NCI-H69 (cell line): ENCODE measurements around the gene MTHFD1.

Source experiments
- DNase-seq: peaks from one replicate; lab custom pipeline; 2025; lab: John Stamatoyannopoulos, UW

MTHFD1 gene

DNA sequence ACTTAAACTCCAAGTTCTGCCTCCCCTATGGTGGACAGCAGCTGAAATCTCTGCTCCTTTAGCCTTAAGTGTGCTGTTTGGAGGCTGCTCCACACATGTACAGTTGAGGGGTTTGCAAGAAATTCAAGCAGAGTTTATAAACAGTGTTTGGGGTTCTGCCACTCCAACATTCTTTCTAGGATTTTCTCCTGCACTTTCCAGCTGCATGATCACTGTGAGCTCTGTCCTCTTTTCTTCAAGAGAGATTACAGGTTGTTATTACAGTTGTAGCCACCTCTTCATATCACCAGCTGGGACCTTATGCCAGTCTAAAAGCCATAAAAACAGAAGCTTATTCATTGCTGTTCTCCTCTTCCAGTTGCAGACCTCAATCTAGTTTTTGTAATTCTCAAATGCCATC lies 107.1 kb downstream of the MTHFD1 start:
- no peak for DNase-seq

DNA sequence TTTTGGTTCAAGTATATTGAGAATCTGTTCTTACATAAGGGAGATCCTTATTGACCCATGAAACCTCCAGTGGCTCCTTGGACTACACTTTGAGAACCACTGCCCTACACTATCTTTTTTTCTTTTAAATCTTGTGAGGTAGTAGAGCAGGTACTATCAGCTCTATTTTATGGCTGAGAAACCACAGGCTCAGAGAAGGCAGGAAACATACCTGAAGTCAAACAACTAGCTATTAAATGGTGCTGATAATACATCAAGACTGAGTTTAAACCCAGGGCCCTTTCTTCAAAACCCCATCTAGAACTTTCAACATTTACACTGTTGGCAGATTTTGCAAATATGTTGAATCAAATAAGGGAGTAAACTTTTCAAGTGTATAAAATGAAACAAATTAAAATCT lies 108.6 kb downstream of the MTHFD1 start:
- DNase-seq = no peak

DNA sequence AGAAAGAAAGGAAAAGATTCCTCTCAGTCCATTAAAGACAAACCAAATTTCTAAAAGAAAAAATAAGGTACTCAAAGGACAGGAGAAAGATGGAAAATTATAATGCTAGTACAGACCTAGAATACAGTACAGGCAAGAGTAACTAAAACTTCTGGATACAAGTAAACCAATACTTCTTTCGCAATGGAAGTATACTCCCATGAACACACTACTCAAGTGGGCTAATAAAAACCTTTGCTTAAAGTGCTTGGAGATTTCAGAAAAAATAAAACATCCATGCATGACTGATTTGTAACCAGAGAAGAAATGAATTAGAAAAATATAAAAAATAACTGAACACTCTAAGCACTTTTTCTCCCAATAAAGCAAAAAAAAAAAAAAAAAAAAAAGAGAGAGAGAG lies 111.9 kb downstream of the MTHFD1 start:
- no peak for DNase-seq

GRCh38 chr14:64501411-64502171 lies 113.4 kb downstream of the MTHFD1 start:
- DNase-seq = peak; percentile 91

DNA sequence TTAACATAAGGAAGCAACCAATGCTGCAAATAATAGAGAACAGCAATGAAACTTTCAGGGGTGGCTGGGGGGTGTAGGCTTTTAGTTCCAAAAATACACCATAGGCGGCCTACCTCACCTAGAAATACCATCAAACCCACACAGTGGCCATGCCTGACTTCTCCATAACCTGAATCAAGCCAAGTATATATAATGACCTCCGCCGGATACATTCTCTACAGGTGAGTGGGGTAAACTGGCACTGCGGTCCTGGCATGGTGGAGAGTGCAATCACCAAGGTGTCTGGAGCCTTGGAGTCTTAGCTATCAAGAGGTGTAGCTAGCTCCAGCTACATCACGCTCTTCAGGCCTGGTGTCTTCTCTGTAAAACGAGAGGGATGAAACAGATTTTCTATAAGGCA lies 114.3 kb downstream of the MTHFD1 start:
- DNase-seq = peak; percentile 75

DNA sequence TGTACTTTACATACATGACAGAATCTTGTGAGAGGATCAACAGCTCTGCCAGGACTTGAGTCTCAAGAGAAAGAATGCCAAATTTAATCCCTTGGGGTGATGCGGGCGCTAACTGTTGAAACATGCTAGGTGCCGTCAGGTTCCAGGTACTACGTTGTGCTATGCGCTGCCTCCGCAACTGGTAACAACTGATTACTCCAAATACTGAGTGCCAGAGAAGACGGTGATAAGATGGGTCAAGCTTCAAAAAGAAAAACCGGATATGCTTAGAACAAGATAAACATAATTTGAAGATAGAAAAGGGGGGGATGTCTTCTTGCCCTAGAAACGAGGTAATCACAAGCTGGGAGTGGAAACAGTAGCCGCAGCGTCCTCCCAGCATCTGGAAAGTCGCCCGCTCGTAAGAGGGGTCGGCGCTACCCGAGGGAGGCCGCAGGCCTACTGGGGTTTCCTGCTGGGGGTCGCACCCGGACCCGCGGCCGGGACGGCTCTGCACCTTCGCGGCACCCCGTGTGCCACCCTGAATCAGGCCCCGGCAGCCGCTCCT lies 114.8 kb downstream of the MTHFD1 start:
- peak; percentile 78 for DNase-seq

DNA sequence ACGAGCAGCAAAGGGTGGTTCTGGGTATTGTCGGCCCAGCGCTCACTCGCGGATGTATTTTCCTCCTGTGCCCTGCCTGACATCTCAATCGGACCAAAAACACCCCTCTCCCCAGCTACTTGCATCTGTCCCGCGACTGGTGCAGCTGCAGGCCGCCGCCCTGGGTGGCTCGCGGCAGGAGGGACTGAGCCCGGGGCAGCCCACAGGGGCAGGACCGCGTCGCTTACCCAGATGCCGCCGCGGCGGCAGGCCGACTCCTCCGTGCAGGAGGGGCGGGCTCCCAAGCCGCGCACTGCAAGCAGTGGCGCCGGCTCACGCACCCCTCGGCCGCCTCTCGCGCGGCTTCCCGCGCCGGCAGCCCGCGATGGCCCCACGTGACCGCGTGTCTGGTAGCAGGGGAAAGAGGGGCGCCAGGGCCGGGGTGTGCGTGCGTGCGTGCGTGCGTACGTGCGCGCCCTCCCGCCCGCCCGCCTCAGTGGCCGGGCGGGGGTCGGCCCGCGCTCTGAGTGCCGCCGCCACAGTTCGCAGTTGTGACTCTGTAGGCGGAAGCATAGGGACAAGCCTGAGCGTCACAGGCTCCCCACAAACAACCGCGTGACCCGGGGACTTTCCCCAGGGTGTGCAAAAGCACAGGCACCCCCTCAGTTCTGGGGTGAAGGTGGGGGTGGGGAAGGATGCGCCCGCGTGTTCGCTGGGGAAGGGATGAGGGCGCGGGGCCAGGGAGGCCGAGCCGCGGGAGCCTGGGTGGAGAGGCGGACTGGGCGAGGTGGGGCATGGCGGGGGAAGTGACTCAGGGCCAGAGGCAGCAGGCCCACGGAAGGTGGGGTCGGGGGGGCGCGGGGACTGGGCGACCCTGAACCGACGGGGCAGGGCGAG lies 115.5 kb downstream of the MTHFD1 start, which contains the start of gene ZBTB25:
Gene ZBTB25 (minus strand): TSS at position 405 of the 876 bp plus-strand sequence. CDS start 13,305 bp downstream, outside the sequence.
- peak; percentile 97 for DNase-seq

DNA sequence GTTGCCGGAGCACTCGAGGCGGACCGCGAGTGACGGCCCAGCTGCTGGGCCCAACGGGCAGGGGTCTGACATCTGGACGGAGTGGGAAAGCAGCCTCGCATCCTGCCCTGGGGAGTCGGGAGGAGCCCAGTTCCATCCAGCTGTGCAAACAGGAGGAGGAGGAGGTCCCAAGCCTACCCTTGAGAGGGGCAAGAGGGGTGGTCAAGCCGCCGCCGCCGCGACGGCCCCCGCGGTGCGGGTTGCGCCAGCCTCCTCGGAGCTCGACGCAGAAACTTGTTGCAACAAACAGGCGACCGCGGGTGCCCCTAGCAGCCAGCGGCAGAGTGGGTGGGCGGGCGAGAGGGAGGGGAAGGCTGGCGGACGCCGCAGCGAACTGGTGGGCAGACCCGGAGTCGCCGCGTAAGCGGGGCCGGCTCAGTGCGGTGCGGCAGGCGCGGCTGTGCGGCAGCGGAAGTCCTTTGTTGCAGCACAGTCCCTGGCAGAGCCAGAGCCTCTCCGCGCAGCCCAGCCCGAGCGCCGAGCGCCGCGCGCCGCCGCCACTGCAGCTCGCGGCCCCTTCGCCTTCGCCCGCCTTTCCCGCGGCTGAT lies 116.2 kb downstream of the MTHFD1 start, which contains the start of gene ZBTB1:
Gene ZBTB1 (plus strand): TSS at position 461 of the 587 bp plus-strand sequence. CDS start 16,735 bp downstream, outside the sequence.
- peak; percentile 97 for DNase-seq

DNA sequence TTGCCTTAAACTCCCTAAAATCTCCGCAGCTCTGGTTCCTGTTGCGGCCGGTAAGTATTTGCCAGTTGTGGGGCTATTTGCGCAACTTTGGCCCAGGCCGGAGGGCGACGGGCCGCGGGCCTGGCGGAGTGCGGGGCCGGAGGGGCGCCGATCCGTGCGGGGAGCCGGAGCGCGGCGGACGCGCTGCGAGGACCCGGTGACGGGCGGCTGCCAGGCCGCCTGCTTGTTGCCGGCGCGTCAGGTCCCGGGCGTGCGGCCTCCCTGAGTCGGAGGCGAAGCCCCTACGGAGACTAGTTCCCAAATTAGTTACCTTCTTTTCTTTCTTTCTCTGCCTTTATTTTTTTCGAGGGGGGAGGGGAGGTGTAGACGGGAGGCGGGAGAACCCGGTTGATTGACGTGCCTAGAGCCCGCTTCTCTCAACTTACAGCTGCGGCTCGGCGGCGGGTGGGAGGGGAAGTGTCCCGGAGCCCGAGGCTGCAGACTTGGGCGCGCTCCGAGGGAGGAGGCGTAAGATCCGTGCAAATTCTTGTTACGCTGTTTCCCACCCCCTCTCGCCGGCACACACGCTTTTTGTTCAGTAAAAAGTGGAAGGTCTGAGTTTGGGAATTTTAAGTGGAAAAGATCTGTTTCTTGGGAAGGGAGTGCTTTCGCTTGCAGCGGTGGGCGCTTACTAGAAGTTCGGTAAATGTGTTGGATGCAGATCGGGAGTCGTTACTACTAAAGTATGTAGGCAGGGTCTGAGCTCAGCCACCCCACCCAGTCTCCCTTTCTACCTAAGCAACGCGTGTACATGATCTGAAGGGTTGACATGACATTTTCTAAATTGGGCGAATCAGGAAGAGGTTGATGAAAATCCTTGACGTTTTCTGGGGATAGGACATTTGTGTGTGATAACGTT lies 117.0 kb downstream of the MTHFD1 start:
- peak; percentile 95 for DNase-seq

DNA sequence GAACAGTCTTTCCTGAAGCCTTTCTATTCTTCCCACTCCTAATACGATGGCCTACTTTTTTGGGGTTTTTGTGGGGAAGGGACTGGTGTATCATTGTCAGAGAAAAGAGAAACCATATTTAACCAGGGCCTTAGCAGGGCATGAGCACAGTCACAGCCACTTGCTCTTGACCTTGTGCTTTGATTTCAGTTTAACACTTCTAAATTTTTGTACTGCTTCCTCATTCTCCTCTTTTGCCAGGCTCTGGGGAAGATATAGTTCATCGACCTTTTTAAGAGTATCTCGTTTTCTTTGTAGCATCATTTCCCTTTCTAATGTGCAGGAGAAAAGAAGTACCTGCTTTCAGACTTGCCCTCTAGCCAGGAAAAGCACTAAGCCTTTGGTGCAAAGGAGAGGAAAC lies 118.6 kb downstream of the MTHFD1 start:
- DNase-seq = peak; percentile 29

DNA sequence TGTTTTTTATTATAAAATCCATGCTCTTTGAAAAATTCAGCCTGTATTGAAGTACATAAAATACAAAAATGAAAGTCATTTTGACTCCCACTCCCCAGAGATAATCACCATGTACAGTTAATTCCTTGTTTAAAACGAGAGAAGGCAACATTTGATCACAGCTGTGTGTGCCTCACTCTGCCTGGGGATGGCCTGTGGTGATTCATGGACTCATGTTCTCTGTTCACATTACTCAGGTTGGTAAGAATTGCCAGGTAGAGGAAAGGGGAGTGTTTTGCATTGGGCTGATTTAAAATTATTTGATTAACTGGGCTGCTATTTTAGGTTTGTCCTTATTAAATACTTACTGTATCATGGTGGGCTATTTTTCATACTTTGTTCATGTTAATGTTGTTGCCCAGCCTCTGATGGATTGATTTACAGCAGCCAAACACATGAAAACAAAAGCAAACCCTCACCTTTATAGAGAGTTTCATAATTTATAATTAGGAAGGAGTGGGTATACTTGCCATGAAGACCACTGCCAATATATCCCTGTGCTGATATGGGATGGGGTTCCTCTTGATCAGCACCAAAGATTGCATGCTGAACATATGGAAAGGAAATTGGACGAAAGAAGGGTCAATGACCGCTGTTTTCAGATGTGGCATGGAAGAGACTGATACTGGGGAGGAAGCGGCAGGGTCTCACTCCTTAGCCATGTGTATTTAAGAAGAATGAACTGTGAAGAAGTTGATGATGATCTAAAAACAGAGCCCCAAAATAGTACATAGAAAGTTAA lies 119.4 kb downstream of the MTHFD1 start:
- DNase-seq = peak; percentile 73

DNA sequence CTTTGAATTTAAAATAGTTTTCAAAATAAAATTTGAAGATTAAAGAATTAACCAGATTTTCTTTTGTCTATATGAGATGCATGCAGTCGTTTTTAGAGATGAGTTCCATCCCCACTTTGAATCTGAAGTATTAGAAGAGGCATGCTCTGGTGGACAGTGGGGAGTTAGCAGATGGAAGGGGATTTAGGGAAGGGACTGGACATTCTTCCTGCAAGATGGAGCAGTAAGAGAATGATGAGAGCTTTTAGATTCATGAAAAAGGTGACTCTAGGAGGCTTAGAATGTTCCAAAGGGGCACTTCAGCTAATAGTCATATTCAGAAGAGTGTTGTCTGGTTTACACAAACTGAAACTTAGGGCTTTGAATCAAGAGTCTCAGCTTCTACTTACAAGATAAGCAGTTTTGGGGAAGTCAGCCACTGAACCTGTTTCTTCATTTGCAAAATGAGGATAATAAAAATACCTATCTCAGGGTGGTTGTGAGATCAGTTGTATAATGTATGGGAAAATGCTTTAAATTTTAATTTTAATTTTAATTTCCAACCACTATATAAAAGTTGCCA lies 120.1 kb downstream of the MTHFD1 start:
- no peak for DNase-seq

- no peak for DNase-seq
Observed at GRCh38 chr14:64509036-64509435, 120.9 kb downstream of the MTHFD1 start.
